Activated CD8-positive, alpha-beta memory T cell treated with anti-CD3 and anti-CD28 coated beads, Interleukin-2, amount 50 U/mL, for 24 hours (primary cell): Measurements from ENCODE around the gene IL13.

Experiments used
- DNase-seq: peaks from one replicate; pipeline ENCODE4 v3.0.0-alpha.2; 2020; ENCODE audit errors: extremely low read depth

The IL13 gene

DNA sequence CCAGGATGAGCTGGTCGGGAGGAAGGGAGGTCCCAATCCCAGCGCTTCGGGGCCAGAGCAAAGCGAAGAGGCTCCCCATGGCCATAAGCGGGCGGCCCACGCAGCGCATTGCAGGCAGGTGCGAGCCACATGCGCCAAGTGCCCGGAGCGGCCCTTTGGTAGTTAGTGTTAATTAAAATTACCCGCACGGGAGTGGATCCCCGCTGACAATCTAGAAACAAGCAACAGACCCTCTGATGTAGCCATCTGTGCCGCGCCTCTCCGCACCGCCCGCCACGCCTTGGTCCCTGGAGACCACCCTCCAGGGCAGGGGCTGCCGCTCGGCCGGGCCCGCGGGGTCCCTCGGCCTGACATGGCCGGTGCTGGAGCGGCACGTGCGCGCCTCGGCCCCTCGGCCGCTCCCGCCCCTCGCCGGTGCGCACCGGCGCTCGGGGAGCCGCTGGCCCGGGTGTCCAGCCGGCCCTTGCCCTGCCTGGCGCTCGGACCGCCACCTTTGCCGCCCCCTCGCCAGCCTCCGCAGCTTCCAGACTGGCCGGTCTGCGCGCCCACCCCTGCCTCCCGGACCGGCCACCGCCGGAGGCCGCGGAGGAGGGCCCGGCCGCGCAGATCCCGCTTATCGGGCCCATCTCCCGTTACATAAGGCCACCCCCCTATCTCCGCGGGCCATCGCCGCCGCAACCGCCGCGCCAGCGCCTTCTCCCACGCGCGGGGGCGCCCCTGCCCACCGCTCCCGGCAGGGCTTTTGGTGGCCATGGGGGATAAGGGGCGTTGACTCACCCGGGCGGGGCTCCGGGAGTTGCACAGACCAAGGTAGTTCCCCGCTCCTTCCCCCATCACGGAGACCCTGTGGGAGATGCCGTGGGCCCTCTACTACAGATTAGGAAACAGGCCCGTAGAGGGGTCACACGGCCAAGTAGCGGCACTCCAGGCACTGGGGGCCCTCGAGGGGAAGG, 1.9 kb upstream of the IL13 start:
- DNase-seq = no peak

DNA sequence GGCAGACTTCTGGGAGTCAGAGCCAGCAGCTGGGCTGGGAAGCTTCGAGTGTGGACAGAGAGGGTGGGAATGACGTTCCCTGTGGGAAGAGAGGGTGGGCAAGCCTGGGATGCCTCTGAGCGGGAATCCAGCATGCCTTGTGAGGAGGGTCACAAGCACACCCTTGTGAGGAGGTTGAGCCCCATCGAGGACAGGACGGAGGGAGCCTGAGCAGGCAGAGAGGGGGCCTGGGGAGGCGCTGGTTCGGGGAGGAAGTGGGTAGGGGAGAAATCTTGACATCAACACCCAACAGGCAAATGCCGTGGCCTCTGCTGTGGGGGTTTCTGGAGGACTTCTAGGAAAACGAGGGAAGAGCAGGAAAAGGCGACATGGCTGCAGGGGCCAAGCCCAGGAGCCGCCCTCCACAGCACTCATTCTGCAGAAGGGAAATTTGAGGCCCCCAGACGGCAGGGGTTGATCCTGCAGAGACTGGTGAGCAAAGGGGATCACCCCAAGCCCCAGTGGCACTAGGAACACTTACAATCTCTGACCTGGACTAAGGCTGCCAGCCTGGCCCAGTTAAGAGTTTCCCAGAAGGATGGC, 1.1 kb upstream of the IL13 start:
- DNase-seq = no peak

DNA sequence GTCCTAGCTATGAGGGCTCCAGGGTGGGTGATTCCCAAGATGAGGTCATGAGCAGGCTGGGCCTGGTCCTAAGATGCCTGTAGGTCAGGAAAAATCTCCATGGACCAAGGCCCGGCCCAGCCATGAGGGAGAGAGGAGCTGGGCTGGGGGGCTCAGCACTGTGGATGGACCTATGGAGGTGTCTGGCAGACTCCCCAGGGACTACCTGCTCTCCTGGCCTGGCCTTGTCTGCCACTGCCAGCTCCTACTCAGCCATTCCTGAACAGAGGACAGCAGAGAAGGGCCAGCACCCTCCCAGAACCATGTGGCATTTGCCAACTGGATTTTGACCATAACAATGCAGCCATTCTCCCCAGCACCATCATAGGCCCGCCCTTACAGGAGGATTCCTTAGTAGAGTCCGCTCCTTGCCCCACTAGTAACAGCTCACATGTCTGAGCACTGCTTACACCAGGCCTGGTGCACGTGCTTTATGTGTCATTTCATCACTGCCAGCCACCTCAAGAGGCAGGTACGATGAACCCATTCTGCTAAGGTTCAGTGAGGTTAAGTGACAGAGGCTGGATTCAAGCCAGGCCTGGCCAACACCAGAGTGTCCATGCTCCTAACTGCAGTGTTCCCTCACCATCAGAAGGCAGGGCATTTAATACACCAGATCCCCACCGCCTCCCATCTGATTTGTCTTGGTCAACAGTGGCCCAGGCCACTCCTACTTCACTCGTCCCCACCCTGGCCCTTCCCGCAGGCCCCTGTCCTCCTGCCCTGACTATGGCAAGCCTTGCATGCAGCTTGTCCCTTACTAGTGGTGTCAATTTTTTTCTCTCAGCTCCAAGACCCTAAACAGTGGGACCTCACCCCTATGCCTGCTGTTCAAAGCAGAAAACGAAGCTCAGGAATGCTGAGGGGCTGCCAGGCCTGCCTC, 669 bp downstream of the IL13 start:
- no peak for DNase-seq

DNA sequence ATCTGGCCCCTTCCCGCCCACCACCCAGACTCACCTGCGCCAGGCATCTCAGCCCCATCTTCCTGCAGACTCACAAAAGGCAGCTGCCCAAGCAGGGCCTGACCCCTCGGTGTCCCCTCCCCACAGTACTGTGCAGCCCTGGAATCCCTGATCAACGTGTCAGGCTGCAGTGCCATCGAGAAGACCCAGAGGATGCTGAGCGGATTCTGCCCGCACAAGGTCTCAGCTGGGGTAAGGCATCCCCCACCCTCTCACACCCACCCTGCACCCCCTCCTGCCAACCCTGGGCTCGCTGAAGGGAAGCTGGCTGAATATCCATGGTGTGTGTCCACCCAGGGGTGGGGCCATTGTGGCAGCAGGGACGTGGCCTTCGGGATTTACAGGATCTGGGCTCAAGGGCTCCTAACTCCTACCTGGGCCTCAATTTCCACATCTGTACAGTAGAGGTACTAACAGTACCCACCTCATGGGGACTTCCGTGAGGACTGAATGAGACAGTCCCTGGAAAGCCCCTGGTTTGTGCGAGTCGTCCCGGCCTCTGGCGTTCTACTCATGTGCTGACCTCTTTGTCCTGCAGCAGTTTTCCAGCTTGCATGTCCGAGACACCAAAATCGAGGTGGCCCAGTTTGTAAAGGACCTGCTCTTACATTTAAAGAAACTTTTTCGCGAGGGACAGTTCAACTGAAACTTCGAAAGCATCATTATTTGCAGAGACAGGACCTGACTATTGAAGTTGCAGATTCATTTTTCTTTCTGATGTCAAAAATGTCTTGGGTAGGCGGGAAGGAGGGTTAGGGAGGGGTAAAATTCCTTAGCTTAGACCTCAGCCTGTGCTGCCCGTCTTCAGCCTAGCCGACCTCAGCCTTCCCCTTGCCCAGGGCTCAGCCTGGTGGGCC, 1.9 kb downstream of the IL13 start:
- no peak for DNase-seq

DNA sequence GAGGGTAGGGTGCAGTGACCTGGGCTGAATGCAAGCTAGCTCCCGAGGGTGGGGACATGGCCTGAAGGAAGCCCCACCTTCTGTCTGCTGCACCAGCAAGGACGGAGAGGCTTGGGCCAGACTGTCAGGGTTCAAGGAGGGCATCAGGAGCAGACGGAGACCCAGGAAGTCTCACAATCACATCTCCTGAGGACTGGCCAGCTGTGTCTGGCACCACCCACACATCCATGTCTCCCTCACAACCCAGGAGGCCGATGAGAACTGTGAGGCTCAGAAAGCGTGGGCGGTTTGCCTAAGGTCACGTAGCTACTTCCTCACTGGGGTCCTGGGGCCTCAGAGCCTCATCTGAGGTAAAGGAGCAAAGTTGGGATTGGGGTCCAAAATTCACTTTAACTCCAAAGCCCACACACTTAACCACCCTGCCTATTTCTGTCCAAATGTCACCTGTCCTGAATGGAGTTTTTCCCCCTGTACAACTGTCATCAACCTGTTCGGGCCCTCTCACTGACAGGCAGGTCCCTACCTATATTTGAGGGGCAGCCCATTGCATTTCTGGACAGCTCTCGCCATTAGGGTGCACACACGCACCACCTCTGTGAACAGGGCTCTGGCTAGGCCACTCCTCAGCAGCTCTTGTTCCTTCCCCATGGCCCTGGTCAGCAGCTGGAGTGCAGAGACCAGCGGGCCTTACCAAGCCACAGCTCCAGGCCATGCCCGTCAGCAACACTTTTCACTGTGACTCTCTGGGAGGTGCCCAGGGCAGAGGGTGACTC, 3.4 kb downstream of the IL13 start:
- DNase-seq = no peak

DNA sequence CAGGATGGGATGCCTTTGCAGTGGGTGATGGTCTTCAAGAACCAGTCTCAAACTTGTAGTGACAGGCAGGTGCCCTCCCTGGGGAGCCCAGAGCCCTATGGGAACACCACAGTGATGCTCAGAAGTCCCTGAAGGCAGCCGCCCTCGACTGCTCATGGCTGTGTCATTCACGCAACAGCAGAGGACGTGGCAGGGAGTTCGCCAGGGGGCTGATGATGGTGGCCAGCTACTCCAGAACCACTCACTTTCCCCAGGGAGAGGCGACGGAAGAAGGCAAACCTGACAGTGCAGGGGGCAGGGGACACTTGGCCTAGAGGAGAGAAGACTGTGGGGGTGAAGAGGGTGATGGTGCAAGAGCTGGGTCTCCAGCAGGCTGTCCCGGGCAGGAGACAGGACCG, 4.0 kb downstream of the IL13 start:
- no peak for DNase-seq

DNA sequence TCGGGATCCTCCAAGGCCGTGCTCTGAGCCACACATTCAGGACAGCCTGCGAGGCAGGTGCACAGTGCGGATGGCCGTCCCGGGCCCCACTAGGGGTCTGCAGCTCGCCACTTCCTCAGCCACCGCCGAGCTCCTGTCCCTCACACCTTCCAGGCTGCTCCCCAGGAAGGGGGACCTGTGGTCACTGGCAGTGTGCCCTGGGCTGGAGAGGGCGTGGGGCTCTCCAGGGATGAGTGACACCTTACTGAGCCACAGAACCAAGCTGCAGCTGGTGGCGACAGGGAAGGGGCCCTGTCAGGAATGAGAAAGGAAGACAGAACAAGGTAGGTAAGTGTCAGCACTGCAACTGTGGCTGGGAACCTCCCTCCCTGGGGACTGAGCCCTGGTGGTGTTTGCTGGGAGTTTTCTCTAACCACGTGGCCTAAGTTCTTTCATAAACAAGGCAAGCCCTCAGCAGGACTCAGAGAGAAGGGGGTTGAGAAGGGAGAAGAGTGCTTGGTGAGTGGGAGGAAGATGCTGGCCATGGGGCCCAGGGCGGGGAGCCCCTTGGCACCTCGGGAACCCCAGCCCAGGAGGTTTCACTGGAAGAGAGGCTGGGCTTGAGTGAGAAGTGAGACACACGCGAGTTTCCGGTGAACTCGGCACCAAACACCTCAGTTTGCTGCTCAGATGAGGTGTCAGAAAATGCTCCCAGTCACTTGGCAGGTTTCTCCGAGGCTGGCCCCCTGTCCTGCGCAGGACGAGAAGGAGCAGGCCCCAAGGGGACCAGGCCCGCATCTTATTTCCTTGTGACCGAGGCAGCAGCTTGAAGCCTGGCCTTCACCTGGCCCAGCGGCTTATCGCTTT, 5.2 kb downstream of the IL13 start:
- DNase-seq = no peak

DNA sequence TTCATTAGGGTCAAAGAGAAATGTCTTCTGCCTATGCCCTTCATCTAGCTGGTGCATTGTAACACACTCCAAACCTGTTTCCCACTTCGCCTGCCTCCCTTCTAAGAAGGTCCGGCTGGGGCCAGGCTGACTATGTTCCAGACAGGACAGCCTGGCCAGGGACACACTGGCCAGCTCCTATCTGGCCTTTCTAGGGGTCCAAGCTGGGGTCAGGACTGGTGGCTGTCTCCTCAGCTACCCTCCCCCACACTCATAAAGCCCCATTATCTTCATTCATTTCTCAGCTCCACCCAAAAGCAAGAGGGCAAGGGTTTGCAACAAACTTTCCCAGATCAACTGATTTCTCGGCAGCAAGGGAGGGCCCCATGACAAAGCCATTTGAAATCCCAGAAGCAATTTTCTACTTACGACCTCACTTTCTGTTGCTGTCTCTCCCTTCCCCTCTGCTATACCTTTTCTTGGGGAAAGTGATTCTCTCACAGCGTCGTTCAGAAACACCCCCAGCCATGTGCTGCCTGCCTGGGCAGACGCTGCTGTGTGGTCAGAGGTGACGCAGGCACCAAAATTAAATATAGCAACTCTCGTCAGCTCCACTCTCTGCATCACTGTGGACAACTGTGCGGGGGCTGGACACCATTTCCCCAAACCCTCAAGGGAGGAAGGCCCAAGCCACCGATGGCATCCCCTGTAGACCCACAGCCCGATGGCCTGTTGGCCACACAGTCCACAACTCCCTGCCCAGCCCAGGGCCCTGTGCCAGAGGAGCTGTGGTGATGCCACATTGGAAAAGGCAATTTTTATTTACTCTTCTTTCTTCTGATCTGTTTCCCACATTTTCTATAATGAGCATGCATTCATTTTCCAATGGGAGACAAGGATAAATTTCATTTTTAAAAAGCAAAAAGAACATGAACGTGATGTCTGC, 6.1 kb downstream of the IL13 start:
- no peak for DNase-seq

DNA sequence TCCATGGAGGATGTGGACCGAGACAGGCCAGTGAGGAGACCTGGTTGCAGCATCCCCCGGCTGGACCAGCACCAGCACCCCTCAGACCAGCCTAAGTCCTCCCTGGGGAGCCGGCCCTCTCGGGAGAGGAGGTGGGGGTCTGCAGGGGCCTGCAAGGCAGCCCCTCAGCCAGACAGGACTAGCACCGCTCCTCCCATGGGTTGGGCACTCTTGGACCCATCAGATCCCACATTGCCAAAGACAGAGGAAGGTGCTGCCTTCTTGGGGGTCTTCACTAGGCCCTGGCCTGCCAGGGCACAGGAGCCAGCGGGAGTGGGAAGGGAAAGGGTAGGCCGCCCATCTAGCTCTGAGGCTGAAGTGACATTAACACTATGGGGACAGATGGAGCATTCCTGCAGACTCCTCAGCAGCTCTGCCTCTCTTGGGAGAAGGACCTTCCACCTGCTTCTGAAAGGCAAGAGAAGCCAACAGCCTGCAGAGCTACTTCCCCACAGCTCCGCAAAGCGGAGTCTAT, 6.8 kb downstream of the IL13 start:
- DNase-seq = no peak

DNA sequence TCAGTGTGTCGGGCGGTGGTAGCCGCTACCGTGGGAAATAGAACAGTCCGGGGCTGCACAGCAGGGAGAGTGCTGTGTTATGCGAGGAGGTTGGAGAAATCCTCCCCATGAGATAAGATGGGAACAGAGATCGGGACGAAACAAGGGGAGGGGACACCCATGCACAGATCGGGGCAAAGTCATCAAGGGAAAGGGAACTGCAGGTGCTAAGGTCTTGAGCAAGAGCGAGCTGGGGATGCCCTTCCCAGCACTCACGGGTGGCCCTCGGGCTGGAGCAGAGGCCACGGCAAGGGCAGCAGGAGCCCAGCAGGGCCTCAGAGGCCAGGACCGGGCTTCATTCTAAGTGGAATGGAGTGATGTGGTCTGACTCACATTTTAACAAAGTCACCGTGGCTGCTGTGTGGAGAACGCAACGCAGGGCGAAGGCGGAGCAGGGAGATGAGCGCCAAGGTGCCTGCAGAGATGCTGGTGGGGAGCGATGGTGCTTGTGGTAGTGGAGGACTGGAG, 7.7 kb downstream of the IL13 start:
- DNase-seq = no peak

DNA sequence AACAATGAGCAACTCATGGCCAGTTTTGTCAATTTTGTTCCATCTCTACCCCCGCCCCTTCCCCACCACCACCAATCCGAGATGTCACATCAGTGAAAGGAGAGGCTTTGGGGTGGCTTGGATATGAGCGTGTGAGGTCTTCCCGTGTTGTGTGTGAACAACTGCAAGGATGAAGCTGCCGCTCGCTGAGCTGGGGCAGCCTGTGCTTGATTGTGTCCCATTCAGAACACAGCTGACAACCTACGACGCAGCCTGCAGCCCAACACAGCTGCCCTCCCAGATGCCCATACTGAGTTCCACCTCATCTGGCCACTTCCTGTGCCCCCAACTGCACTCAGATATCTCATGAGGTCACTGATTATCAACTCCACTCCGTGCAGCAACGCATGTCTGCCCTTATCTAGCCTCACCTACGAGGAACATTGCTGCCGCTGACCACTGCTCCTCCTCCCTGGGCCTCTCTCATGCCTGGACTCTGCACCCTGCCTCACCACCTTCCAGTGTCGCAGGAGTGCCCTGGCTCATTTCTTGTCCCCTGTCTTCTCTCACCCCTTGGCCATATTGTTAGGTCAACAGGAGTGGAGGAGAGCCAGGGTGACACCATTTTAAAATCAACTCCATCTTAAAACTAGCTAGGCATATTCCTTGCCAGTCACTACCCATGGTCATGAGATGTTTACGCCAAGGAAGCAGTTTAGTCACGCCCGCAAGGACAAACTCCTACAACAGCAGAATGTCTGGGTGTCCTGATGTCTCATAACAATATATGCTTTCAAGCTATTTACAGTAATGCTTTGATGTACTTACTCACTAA, 8.5 kb downstream of the IL13 start:
- no peak for DNase-seq

DNA sequence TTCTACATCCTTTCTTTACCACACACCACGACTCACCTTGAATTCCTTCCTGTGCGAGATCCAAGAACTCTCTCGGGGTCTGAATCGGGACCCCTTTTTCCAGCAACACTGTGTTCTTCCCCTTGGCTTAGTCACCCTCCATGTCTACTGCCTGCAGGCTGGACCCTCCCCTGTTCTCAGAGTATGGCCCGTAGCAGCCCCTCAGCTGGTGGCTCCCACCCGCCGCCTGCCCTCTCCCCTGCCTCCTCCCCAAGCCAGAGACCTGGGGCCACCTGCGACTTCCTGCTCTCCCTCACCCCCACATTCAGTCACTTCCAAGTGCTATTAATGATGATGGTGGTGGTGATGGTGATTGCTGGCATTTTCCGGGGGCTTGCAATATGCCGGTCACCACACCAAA, 9.3 kb downstream of the IL13 start:
- DNase-seq = no peak

DNA sequence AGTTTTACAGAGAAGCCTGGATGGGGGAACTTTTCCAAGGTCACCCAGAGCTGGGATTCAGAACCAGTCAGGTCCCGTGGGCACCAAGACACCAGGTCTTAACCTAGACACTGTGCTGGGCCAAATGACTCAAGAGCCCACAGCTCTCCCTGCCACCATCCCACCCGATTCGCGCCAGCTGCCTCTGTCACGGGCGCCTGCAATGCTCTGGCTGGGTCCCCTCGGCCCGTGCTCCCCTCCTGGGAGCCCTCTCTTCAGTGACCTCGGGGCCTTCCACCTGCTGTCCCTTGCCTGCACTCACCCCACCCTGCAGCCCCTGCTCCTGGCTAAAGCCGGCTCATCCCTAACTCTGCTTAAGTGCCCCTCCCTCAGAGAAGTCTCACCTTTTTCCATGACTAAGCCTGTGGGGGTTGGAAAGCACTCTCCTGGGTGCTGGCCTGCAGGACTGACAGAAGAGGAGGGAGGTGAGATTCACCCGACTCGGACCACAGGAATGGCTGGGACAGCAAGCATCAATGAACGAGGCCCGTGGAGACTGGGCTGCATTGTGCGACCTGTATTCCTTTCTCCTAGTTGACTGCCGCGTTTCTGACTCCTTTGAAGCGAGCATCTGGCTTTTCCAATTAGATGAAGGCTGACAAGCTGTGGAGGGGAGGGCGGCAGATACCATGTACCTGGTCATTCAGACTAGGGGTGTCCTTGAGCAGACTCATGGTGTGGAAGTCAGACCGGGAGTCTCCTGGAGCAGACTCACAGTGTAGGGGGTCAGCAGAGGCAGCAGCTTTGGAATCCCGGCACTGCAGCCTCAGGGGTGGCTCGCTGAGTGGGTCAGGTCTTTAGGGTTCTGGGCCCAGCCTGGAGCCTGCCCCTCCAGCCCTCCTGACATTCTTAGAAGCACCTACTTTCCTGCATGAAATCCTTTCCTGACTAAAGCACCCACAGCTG, 10.1 kb downstream of the IL13 start:
- no peak for DNase-seq

DNA sequence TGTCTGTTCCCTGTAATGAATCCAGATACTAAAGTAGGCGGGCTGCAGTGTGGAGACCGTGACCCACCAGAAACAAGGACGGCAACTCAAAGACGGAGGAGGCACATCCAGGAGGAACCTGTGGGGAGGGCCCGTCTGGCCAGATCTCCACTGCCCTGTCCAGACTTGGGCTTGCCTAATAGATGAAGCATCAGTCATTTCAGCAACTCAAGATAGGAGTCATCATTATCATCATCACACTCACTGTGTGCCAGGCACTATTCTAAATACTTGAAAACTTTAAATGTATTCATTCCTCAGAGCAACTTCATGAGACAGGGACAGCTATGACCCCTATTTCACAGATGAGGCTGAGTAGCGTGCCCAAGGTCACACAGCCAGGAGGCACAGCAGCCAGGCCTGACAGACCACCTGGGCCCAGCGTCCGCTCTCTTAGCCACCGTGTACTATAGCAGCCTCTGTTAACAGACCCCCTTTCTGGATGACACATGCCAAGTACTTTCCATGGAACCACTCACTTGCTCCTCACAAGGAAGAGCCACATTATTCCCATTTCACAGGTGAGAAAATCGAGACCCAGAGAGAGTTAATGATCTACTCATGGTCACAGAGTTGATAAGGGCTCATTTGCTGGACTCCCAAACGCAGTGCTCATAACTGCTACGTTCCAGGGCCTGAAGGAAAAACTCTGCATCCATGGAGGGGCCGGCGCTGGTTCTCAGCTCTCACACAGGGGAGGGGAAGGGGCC, 10.9 kb downstream of the IL13 start:
- no peak for DNase-seq

DNA sequence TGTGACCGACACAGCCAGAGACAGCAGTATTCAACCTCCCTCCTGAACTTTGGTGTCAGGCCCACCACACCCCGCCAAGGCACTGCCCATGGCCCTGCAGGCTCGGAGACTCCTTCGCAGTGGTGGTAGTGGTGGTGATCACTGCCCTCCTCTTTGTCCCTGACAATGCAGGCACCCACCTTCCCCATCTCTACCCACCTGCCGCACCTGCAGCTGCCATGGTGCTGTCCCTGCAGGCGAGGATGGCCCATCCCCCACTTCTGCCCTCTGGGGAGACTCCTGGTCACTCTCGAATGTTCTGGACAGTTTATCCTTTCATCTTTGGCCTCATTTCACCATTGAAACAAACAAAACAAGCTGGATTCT, 11.5 kb downstream of the IL13 start:
- DNase-seq = no peak
